Measurements from ENCODE around the gene BBS2. TPM values are rescaled to one million over a fixed set of nuclear protein-coding genes. Genes with fewer than 3 reads are reported as not detected.
A peak's percentile ranks its signal among the peaks of the same experiment; 100 is the strongest.

Gene BBS2
- total RNA-seq, result 48.7 TPM
- long read RNA-seq, transcript BBS2-201 (17 exons, 2,963 nt), result major isoform, 106 of 130 reads
- long read RNA-seq, partial matches to known transcripts, result 1 of 130 reads
- long read RNA-seq, other reads (novel, unspliced or antisense), result 23 of 130 reads

GRCh38 chr16:56519459-56520250 is at the start of gene BBS2:
TSS of gene BBS2 (minus strand) at chr16:56520024. CDS start at chr16:56519862, 162 bp downstream.
- Histone ChIP-seq H3K9me3 (replicated peaks) (no peaks in the 10 kb centered on the region), H3K36me3 (no peaks in the 10 kb centered on the region), H3K4me3 (peak within 1 kb of the TSS; percentile 97), H3K27ac (replicated peaks) (peak within 1 kb of the TSS; percentile 95), H3K27me3 (ENCODE audit: low read depth) (no peaks in the 10 kb centered on the region), H3K4me1 (peaks cover 56% of the 10 kb centered on the region)
- intact Hi-C loops (cut with micrococcal nuclease), result loop anchor here (10.0 kb wide), 1 partner anchor 85 kb away; the partner anchor contains the start of gene MT2A
- no peak for TF ChIP-seq CTCF (IDR thresholded peaks at IDR 0.05; ENCODE audit: borderline replicate concordance)
- peak; percentile 92 for DNase-seq

- TF ChIP-seq CTCF (IDR thresholded peaks at IDR 0.05; ENCODE audit: borderline replicate concordance), result no peak
- Histone ChIP-seq H3K36me3 (no peaks in the 10 kb centered on the region), H3K4me3 (no peak within 1 kb of the TSS), H3K27ac (replicated peaks) (no peak within 1 kb of the TSS), H3K27me3 (ENCODE audit: low read depth) (peaks cover 18% of the 10 kb centered on the region), H3K4me1 (no peaks in the 10 kb centered on the region), H3K9me3 (replicated peaks) (no peaks in the 10 kb centered on the region)
- no peak for DNase-seq
- intact Hi-C loops (cut with micrococcal nuclease), result no loop called here
Measured at GRCh38 chr16:56564793-56565477, 45.1 kb upstream of the BBS2 start, which contains the start of gene MT4. TSS of gene MT4 (plus strand) at chr16:56565073. CDS start at chr16:56565129, 56 bp downstream.

- intact Hi-C loops (cut with micrococcal nuclease), result no loop called here
- no peak for DNase-seq
- Histone ChIP-seq H3K36me3 (no peaks in the 10 kb centered on the region), H3K27me3 (ENCODE audit: low read depth) (peaks cover 30% of the 10 kb centered on the region), H3K27ac (replicated peaks) (no peak overlapping the region), H3K4me3 (no peak overlapping the region), H3K9me3 (replicated peaks) (no peaks in the 10 kb centered on the region), H3K4me1 (no peaks in the 10 kb centered on the region)
- no peak for TF ChIP-seq CTCF (IDR thresholded peaks at IDR 0.05; ENCODE audit: borderline replicate concordance)
Measured at GRCh38 chr16:56561126-56561525, 41.3 kb upstream of the BBS2 start.

GRCh38 chr16:56560447-56560846 is 40.6 kb upstream of the BBS2 start:
- H3K4me1 ChIP-seq, result no peaks in the 10 kb centered on the region
- no peaks in the 10 kb centered on the region for H3K36me3 ChIP-seq
- peaks cover 33% of the 10 kb centered on the region for H3K27me3 ChIP-seq (ENCODE audit: low read depth)
- DNase-seq, result no peak
- TF ChIP-seq CTCF (IDR thresholded peaks at IDR 0.05; ENCODE audit: borderline replicate concordance), result no peak
- no peaks in the 10 kb centered on the region for H3K9me3 ChIP-seq (replicated peaks)
- H3K4me3 ChIP-seq, result no peak overlapping the region
- intact Hi-C loops (cut with micrococcal nuclease), result no loop called here
- no peak overlapping the region for H3K27ac ChIP-seq (replicated peaks)

GRCh38 chr16:56559109-56559508 is 39.3 kb upstream of the BBS2 start:
- H3K27ac ChIP-seq (replicated peaks), result no peak overlapping the region
- H3K4me3 ChIP-seq, result no peak overlapping the region
- TF ChIP-seq CTCF (IDR thresholded peaks at IDR 0.05; ENCODE audit: borderline replicate concordance), result no peak
- H3K36me3 ChIP-seq, result no peaks in the 10 kb centered on the region
- DNase-seq, result no peak
- H3K4me1 ChIP-seq, result no peaks in the 10 kb centered on the region
- H3K9me3 ChIP-seq (replicated peaks), result no peaks in the 10 kb centered on the region
- peaks cover 33% of the 10 kb centered on the region for H3K27me3 ChIP-seq (ENCODE audit: low read depth)
- intact Hi-C loops (cut with micrococcal nuclease), result no loop called here
